HEK293 (cell line): ENCODE results near the gene SEMA4D.

Source experiments
- MZF1 ChIP-seq: fragments of 450-650 bp; formaldehyde crosslinking; IDR thresholded peaks from 2 replicates; pipeline ENCODE4 v1.5.1; 2017; ENCODE audit warnings: missing biosample characterization, missing genetic modification characterization, borderline replicate concordance
- SALL2 ChIP-seq: fragments of 450-650 bp; formaldehyde crosslinking; IDR thresholded peaks from 2 replicates; pipeline ENCODE4 v1.5.0; 2017; ENCODE audit warnings: missing biosample characterization, mild to moderate bottlenecking, missing genetic modification characterization, borderline replicate concordance
- SP2 ChIP-seq: fragments of 450-650 bp; formaldehyde crosslinking; IDR thresholded peaks from 2 replicates; pipeline ENCODE4 v1.5.1; 2016; ENCODE audit warnings: missing biosample characterization, missing genetic modification characterization
- TCF7L2 ChIP-seq: IDR thresholded peaks from 2 replicates; pipeline ENCODE4 v1.6.1; 2011; ENCODE audit warnings: low read depth, mild to moderate bottlenecking, inconsistent platforms, low read length, moderate library complexity, borderline replicate concordance
- YY1 ChIP-seq: fragments of 450-650 bp; formaldehyde crosslinking; IDR thresholded peaks from 2 replicates; pipeline ENCODE4 v1.5.1; 2018; ENCODE audit warnings: missing biosample characterization, missing genetic modification characterization
- ZNF274 ChIP-seq, 2 experiments: fragments of 200-500 bp in 1 of 2; fragments of 450-650 bp in 1 of 2; sonication (Bioruptor generic) in 1 of 2; formaldehyde crosslinking in 1 of 2; IDR thresholded peaks; 2 replicates each; pipeline versions ENCODE4 v1.5.1 to v1.6.1; 2014 to 2016; ENCODE audit warnings: borderline replicate concordance in 1 of 2, inconsistent platforms in 1 of 2, low read length in 1 of 2, missing biosample characterization in 1 of 2, missing genetic modification characterization in 1 of 2
- ZNF416 ChIP-seq: fragments of 450-650 bp; formaldehyde crosslinking; IDR thresholded peaks from 2 replicates; pipeline ENCODE4 v1.5.1; 2016; ENCODE audit warnings: missing biosample characterization, missing genetic modification characterization
- ZNF571 ChIP-seq: fragments of 450-650 bp; formaldehyde crosslinking; IDR thresholded peaks from 2 replicates; pipeline ENCODE4 v1.5.0; 2017; ENCODE audit warnings: missing biosample characterization, missing genetic modification characterization
- ZNF610 ChIP-seq: fragments of 450-650 bp; formaldehyde crosslinking; IDR thresholded peaks from 2 replicates; pipeline ENCODE4 v1.5.1; 2016; ENCODE audit warnings: missing biosample characterization, missing genetic modification characterization, borderline replicate concordance
- ZNF701 ChIP-seq: fragments of 450-650 bp; formaldehyde crosslinking; IDR thresholded peaks from 2 replicates; pipeline ENCODE4 v1.5.1; 2016; ENCODE audit warnings: missing biosample characterization, missing genetic modification characterization
- ZNF837 ChIP-seq: fragments of 450-650 bp; formaldehyde crosslinking; IDR thresholded peaks from 2 replicates; pipeline ENCODE4 v1.5.1; 2016; ENCODE audit warnings: missing biosample characterization, missing genetic modification characterization
- TF ChIP-seq, protein P1 (sequence below): fragments of 450-650 bp; formaldehyde crosslinking; IDR thresholded peaks from 2 replicates; pipeline ENCODE4 v1.5.1; 2016; ENCODE audit warnings: missing biosample characterization, missing genetic modification characterization
- TF ChIP-seq, protein P2 (sequence below): fragments of 450-650 bp; formaldehyde crosslinking; IDR thresholded peaks from 2 replicates; pipeline ENCODE4 v1.5.1; 2016; ENCODE audit warnings: missing biosample characterization, missing genetic modification characterization
- TF ChIP-seq, protein P3 (sequence below): fragments of 450-650 bp; formaldehyde crosslinking; IDR thresholded peaks from 2 replicates; pipeline ENCODE4 v1.5.1; 2016; ENCODE audit warnings: missing biosample characterization, missing genetic modification characterization

DNA sequence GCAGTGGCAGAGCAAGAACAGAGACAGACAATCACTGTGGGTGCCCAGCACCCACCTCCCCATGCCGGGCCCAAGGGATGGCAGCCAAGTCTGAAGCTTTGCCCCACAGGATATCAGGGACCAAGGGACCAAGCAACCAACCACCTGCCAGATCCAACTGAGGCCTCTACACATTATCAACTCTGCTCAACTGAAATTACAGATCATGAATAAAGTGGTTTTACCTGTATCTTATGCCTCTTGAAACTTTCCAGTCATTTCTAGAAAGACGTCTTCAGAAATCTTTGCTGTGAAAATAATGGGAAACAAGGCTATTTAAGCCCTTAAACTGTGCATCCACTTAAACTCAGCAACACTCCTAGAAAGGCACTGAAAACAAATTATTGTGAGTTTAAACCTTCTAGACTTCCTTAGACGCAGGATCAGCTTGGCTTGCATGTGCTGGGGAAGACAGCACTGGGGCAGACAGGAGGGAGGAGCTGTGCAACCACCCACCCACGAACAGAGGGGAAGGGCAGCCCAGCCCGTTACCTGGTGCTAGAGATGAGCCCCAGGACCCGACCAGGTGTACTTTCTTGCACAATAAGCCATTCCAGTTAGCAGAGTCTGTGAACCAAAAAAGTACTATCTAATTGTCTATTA, 80.0 kb downstream of the SEMA4D start:
- TF ChIP-seq SALL2 (tag by site-specific recombination) (no peak), YY1 (tag by site-specific recombination) (no peak), ZNF701 (tag by site-specific recombination) (no peak), ZNF274 (IDR thresholded peaks at IDR 0.05; ENCODE audit: low read length) (no peak), ZNF274 (tag by site-specific recombination; IDR thresholded peaks at IDR 0.05; ENCODE audit: borderline replicate concordance) (no peak), ZNF416 (tag by site-specific recombination) (no peak), MZF1 (tag by site-specific recombination) (no peak), ZNF610 (no peak), ZNF571 (tag by site-specific recombination) (no peak), SP2 (tag by site-specific recombination) (no peak), ZNF837 (tag by site-specific recombination) (no peak), TCF7L2 (no peak)
- TF ChIP-seq, protein P1, sequence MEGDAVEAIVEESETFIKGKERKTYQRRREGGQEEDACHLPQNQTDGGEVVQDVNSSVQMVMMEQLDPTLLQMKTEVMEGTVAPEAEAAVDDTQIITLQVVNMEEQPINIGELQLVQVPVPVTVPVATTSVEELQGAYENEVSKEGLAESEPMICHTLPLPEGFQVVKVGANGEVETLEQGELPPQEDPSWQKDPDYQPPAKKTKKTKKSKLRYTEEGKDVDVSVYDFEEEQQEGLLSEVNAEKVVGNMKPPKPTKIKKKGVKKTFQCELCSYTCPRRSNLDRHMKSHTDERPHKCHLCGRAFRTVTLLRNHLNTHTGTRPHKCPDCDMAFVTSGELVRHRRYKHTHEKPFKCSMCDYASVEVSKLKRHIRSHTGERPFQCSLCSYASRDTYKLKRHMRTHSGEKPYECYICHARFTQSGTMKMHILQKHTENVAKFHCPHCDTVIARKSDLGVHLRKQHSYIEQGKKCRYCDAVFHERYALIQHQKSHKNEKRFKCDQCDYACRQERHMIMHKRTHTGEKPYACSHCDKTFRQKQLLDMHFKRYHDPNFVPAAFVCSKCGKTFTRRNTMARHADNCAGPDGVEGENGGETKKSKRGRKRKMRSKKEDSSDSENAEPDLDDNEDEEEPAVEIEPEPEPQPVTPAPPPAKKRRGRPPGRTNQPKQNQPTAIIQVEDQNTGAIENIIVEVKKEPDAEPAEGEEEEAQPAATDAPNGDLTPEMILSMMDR: no peak
- TF ChIP-seq, protein P2, sequence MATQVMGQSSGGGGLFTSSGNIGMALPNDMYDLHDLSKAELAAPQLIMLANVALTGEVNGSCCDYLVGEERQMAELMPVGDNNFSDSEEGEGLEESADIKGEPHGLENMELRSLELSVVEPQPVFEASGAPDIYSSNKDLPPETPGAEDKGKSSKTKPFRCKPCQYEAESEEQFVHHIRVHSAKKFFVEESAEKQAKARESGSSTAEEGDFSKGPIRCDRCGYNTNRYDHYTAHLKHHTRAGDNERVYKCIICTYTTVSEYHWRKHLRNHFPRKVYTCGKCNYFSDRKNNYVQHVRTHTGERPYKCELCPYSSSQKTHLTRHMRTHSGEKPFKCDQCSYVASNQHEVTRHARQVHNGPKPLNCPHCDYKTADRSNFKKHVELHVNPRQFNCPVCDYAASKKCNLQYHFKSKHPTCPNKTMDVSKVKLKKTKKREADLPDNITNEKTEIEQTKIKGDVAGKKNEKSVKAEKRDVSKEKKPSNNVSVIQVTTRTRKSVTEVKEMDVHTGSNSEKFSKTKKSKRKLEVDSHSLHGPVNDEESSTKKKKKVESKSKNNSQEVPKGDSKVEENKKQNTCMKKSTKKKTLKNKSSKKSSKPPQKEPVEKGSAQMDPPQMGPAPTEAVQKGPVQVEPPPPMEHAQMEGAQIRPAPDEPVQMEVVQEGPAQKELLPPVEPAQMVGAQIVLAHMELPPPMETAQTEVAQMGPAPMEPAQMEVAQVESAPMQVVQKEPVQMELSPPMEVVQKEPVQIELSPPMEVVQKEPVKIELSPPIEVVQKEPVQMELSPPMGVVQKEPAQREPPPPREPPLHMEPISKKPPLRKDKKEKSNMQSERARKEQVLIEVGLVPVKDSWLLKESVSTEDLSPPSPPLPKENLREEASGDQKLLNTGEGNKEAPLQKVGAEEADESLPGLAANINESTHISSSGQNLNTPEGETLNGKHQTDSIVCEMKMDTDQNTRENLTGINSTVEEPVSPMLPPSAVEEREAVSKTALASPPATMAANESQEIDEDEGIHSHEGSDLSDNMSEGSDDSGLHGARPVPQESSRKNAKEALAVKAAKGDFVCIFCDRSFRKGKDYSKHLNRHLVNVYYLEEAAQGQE (tag by site-specific recombination): no peak
- TF ChIP-seq, protein P3, sequence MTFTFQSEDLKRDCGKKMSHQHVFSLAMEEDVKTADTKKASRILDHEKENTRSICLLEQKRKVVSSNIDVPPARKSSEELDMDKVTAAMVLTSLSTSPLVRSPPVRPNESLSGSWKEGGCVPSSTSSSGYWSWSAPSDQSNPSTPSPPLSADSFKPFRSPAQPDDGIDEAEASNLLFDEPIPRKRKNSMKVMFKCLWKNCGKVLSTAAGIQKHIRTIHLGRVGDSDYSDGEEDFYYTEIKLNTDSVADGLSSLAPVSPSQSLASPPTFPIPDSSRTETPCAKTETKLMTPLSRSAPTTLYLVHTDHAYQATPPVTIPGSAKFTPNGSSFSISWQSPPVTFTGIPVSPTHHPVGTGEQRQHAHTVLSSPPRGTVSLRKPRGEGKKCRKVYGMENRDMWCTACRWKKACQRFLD (tag by site-specific recombination): no peak
